SKM-1 (cell line): ENCODE data around the gene VSNL1.

ENCODE experiments used
- DNase-seq: peaks from one replicate; lab custom pipeline; 2025; ENCODE audit not compliant: unreplicated experiment; lab: John Stamatoyannopoulos, UW

Gene VSNL1

DNA sequence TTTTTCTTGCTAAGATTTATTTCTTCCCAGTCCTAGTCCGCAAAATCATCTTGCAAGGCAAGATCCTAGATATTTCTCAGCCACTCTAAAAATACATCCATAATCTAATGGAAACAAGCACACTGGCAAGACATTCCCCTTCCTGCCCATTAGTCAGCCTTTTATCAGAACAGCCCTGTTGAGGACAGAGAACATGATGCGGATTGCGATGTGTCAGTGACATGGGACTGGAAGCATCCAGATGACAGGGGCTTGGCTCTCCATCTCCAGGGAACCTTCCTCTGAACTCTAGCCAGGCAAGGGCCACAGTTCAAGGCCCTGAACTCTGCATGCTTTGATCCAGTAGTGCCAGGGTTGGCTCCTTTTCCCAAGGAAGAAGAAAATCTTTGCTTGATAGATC is 70.0 kb downstream of the VSNL1 start:
- DNase-seq = no peak

GRCh38 chr2:17611036-17611435 is 70.5 kb downstream of the VSNL1 start:
- DNase-seq = no peak

GRCh38 chr2:17614174-17614930 is 73.9 kb downstream of the VSNL1 start:
- DNase-seq = no peak

DNA sequence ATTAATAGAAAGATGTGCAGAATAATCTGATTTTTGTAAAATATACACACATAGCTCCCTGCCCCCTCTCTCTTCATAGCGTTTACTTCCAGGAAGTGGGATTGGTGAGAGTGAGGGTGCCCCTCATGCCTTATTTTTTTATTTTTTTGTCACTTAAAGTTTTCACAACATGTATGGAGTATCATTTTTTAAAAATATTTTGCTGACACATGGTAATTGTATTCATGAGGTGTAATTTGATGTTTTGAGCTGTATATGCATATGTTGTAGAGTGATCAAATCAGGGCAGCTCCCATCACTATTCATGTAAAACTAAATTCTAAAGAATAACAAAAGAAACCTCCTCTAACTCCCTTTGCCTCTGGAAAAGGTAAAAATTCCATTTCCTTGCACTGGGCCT is 74.7 kb downstream of the VSNL1 start:
- no peak for DNase-seq

DNA sequence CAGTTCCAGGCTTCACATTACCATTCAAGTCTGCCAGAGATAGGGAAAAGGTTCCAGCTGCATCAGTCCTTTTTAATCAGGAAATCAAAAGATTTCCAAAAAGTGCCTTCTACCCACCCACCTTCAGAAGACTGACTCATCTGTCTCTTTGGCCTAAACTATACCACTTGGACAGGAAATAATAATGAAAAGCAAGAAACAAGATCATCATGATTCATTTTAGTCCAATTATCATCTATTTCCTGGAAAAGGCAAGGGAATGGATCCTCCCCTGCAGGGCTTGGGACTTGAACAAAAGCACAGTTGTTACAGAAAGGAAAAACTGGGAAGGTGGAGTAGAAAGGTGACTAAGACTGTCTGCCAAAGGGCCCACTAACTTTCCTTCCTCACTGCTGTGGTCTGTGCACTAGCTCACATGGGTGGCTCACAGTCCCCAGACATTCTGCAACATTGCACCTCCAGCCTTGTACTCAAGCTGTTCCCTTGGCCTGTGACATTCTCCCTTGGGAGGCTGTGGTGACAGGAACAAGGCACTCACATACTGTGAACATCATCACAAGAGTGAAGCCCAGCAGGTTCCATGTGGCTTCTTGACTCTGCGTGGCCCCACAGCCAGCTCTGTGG is 75.3 kb downstream of the VSNL1 start:
- DNase-seq = no peak

GRCh38 chr2:17616405-17616804 is 75.9 kb downstream of the VSNL1 start:
- no peak for DNase-seq

DNA sequence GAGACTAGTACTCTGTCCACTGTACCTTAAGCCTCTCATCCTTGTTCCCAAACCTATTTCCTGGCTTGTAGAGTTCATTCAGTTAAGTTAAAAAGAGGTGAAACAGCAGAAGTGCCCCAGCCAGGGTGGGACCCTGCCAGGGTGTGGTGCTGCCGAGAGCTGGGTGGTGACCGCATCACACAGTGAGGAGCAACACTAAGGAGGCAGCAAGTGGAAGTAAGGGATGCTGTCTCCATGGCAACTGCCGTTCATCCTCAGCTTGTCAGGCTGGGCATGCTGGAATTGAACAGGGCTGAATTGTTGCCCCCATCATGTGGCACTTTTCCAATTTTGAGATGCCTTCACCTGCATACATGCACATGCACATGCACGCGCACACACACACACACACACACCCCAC is 77.0 kb downstream of the VSNL1 start:
- no peak for DNase-seq

DNA sequence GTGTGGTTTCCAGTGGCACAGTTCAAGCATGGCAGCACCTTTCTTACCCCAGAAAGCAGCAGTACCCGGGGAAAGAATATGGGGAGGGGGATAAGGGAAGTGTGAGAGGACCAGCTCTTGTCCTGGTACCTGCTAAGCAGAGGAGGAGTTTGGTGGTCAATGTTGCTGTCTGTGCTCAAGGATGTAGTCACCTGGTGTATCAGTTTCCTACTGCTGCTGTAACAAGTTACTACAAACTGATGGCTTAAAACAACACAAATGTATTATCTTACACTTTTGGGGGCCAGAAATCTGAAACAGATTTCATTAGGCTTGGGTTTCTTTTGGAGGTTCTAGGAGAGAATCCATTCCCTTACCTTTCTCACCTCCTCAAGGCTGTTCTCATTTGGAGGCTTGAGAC is 77.5 kb downstream of the VSNL1 start:
- DNase-seq = no peak

GRCh38 chr2:17620280-17620679 is 79.8 kb downstream of the VSNL1 start:
- no peak for DNase-seq

DNA sequence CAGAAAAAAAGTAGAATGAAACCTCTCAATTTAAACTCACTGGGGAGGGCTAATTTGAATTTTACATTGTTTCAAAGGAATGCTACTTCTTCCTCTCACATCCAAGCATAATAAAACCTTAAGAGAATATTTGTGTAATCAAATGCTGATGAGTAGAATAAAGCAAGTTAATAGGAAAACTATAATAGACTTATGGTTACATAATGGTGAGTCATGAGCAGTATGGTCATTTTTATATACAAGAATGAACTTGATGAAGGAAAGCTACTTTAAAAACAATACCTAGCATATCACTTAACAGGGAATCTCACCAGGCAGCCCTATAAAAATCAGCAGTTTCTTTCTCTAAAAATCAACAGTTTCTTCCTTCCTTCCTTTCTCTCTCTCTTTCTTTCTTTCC is 80.3 kb downstream of the VSNL1 start:
- no peak for DNase-seq

GRCh38 chr2:17621781-17622180 is 81.3 kb downstream of the VSNL1 start:
- DNase-seq = no peak

DNA sequence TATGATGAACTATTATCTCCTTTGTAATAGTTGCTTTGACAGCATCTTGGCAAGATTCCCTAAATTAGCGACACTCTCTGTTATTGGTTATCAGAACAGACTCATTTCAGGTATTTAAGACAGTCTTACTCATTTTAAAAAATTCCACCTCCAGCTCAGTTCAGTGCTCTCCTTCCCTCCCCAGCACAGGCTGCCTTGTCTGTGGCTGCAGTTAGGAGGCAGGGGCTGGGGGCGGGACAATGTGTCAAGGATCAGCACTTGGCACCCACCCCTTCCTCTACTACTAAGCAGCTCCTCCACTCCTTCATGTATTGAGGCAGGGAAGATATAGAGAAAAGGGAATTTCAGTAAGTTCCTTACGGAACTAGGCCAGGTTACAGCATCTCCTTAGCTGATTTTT is 85.0 kb downstream of the VSNL1 start:
- no peak for DNase-seq

GRCh38 chr2:17626986-17627385 is 86.5 kb downstream of the VSNL1 start:
- DNase-seq = no peak

- DNase-seq = no peak
Measured at GRCh38 chr2:17627434-17627833, 86.9 kb downstream of the VSNL1 start.

GRCh38 chr2:17628349-17629261 is 88.1 kb downstream of the VSNL1 start:
- DNase-seq = no peak

- no peak for DNase-seq
Measured at GRCh38 chr2:17630089-17630488, 89.6 kb downstream of the VSNL1 start.

DNA sequence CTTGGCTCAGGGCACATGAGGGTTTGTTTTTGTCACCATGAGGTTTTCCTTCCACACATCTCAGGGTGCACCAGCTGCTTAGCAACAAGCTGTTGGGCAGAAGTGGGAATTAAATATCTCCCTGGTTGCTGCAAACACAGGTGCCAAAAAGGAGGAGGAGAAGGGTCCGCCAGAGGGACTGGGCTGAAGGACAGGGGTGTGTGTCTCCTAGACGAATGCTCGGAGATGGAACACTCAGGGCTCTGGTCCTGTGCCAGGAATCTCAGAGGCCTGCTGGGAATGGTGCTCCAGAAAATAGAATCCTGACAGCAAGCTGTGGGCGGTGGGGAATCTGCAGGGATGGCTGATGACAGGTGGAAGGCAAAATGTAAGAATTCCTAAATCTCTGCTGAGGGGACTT is 94.5 kb downstream of the VSNL1 start:
- DNase-seq = no peak

- no peak for DNase-seq
Measured at GRCh38 chr2:17636257-17636656, 95.8 kb downstream of the VSNL1 start.

- DNase-seq = no peak
Measured at GRCh38 chr2:17637131-17637906, 96.8 kb downstream of the VSNL1 start.

DNA sequence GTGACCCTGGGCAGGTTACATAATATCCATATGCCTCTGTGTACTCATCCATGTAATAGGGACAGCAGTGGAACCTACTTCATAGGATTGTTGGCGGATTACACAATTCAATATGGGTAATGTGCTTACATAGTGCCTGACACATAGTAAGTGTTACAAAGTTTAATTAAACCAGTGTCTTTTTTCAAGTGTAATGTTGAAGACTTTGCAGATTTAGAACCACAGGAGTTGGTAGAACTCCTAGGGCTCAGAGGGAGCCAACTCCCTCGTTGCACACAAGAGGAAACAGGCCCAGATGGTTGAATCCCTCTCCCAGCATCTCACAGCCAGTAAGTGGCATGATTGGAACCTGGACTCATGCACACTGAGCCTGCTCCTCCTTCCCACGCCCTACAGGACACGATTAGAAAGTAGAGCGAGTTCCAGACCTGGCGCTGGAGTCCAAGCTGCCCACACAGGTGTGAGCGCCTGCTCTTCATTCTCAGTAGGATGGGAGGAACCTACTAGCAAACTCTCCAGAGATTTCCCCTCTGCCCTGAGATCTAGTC is 97.8 kb downstream of the VSNL1 start:
- no peak for DNase-seq

DNA sequence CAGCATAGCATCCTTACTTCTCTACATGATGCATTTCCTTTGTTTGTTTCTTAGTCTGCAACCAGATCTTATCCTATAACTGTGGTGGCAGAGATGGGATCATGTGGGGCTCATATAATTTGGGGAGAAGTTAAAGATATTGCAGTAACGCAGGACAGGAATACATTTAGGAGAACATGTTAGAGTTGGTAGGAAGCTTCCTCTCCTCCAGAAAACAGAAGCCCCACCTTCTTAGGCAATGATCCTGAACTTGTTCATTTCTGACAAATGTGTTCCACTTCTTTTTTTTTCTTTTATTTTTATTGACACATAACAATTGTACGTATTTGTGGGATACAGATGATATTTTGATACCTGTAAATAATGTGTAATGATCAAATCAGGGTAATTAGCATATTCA is 99.9 kb downstream of the VSNL1 start:
- DNase-seq = no peak
